ENCODE results near the gene EFHD1. TPM values are rescaled to one million over a fixed set of nuclear protein-coding genes. Genes with fewer than 3 reads are reported as not detected.
"Not testable (repeated sequence)": the region's sequence is repeated elsewhere in the genome, so short reads cannot be mapped to it uniquely, and the experiment has no call there.

Gene EFHD1
- total RNA-seq, 4 donors from 2014 or later = 0.30 to 10.1 (median 2.3) TPM

- Histone ChIP-seq H3K9me3 (no peaks in the 10 kb centered on the region), H3K36me3 (peaks cover 0 to 95% (median 14%) of the 10 kb centered on the region in 3 donors), H3K27ac (no peak overlapping the region), H3K27me3 (no peaks in the 10 kb centered on the region), H3K4me1 (peaks cover 0 to 10% (median 0%) of the 10 kb centered on the region in 3 donors), H3K4me3 (no peak overlapping the region)
- WGBS, 2 donors = 90 to 97% methylated on average over 4 of the region's 4 CpGs
- intact Hi-C loops (cut with DNase I) = no loop called here
- TF ChIP-seq POLR2A (IDR thresholded peaks at IDR 0.05) (no peak), CTCF (IDR thresholded peaks at IDR 0.05) (no peak)
- DNase-seq = no peak
Measured at GRCh38 chr2:232707076-232707475, 73.7 kb downstream of the EFHD1 start.

- Histone ChIP-seq H3K36me3 (peaks cover 0 to 81% (median 0%) of the 10 kb centered on the region in 3 donors), H3K9me3 (no peaks in the 10 kb centered on the region), H3K4me1 (no peaks in the 10 kb centered on the region), H3K27ac (no peak overlapping the region), H3K4me3 (no peak overlapping the region), H3K27me3 (no peaks in the 10 kb centered on the region)
- DNase-seq = no peak
- TF ChIP-seq POLR2A (IDR thresholded peaks at IDR 0.05) (no peak), CTCF (IDR thresholded peaks at IDR 0.05) (no peak)
- intact Hi-C loops (cut with DNase I) = no loop called here
Measured at GRCh38 chr2:232713505-232713904, 80.1 kb downstream of the EFHD1 start.

- no peak for DNase-seq
- no peaks in the 10 kb centered on the region for H3K9me3 ChIP-seq
- H3K27me3 ChIP-seq = no peaks in the 10 kb centered on the region
- H3K4me3 ChIP-seq = no peak overlapping the region
- peaks cover 0 to 83% (median 0%) of the 10 kb centered on the region in 3 donors for H3K36me3 ChIP-seq
- H3K27ac ChIP-seq = no peak overlapping the region
- TF ChIP-seq POLR2A (IDR thresholded peaks at IDR 0.05) = no peak
- no peak for TF ChIP-seq CTCF (IDR thresholded peaks at IDR 0.05)
- intact Hi-C loops (cut with DNase I) = no loop called here
- H3K4me1 ChIP-seq = no peaks in the 10 kb centered on the region
- 71 to 84% methylated on average over 3 of the region's 3 CpGs for WGBS, 2 donors
Measured at GRCh38 chr2:232714969-232715368, 81.6 kb downstream of the EFHD1 start.

GRCh38 chr2:232720056-232720455 lies 86.7 kb downstream of the EFHD1 start:
- H3K4me3 ChIP-seq; H3K27me3 ChIP-seq; DNase-seq; H3K9me3 ChIP-seq; intact Hi-C loops (cut with DNase I); H3K4me1 ChIP-seq; H3K27ac ChIP-seq: not testable (repeated sequence)
- H3K36me3 ChIP-seq = peaks cover 0 to 84% (median under 1%) of the 10 kb centered on the region in 3 donors

GRCh38 chr2:232721261-232721660 lies 87.9 kb downstream of the EFHD1 start:
- Histone ChIP-seq H3K36me3 (peaks cover 0 to 95% (median 13%) of the 10 kb centered on the region in 3 donors), H3K27me3 (no peaks in the 10 kb centered on the region), H3K9me3 (no peaks in the 10 kb centered on the region), H3K4me3 (no peak overlapping the region), H3K4me1 (peaks cover 0 to 7% (median 0%) of the 10 kb centered on the region in 3 donors), H3K27ac (no peak overlapping the region)
- DNase-seq = no peak
- WGBS, 2 donors = 48 to 62% methylated on average over 2 of the region's 2 CpGs
- intact Hi-C loops (cut with DNase I) = no loop called here
- TF ChIP-seq POLR2A (IDR thresholded peaks at IDR 0.05) (no peak), CTCF (IDR thresholded peaks at IDR 0.05) (no peak)

DNA sequence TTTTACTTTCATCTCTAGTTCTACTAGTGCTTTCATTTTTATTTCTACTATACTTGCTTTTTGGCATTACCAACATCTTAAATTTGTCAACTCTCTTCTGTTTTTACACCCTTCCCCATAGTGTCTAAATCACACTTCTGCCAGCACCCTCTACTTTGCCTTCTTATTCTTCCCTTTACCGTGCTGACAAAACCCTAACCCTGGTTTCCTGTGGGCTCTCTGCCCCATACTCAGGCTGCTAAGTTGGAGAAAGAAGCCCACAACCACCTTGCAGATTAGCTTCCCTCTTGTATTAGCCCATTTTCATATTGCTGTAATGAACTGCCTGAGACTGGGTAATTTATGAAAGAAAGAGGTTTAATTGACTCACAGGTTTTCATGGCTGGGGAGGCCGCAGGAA lies 88.5 kb downstream of the EFHD1 start:
- H3K27me3 ChIP-seq = no peaks in the 10 kb centered on the region
- no peak for DNase-seq
- intact Hi-C loops (cut with DNase I) = no loop called here
- no peak overlapping the region for H3K4me3 ChIP-seq
- TF ChIP-seq POLR2A (IDR thresholded peaks at IDR 0.05) (no peak), CTCF (IDR thresholded peaks at IDR 0.05) (no peak)
- no peaks in the 10 kb centered on the region for H3K9me3 ChIP-seq
- H3K27ac ChIP-seq = no peak overlapping the region
- H3K4me1 ChIP-seq = peaks cover 0 to 7% (median 0%) of the 10 kb centered on the region in 3 donors
- WGBS, 2 donors = 64 to 77% methylated on average over 2 of the region's 2 CpGs
- peaks cover 0 to 94% (median 13%) of the 10 kb centered on the region in 3 donors for H3K36me3 ChIP-seq

Measured in esophagus squamous epithelium (tissue), 5 donors.